ENCODE results near the gene KIRREL2. TPM values are rescaled to one million over a fixed set of nuclear protein-coding genes. Genes with fewer than 3 reads are reported as not detected.

Gene KIRREL2
- total and polyA plus RNA-seq, 2 donors (not counting 1 experiment from before 2014, with no cell fraction given): not detected

GRCh38 chr19:35901055-35901644 lies 44.4 kb downstream of the KIRREL2 start:
- Mint-ChIP-seq H3K4me1 (peaks cover 63% of the 10 kb centered on the region), H3K4me3 (peak overlapping the region; percentile 94), H3K27ac (peak overlapping the region; percentile 99), H3K9me3 (ENCODE audit: insufficient read depth) (no peaks in the 10 kb centered on the region), H3K27me3 (no peaks in the 10 kb centered on the region)
- WGBS (ENCODE audit: insufficient coverage): 88% methylated on average over 1 of the region's 2 CpGs
- Histone ChIP-seq H3K9me3 (ENCODE audit: control extremely low read depth in 1 of 3, control insufficient read depth in 2 of 3, insufficient read depth in 1 of 3, low read length in 2 of 3) (peaks cover 0 to 3% (median 0%) of the 10 kb centered on the region in 3 donors), H3K4me3 (ENCODE audit: control extremely low read depth in 1 of 5, extremely low read depth in 1 of 5, insufficient read depth in 1 of 5, low read depth in 2 of 5, low read length in 4 of 5) (peak overlapping the region; percentile 30 to 100 (median 91)), H3K27me3 (replicated peaks in 1 of 4; ENCODE audit: control extremely low read depth in 1 of 4, control insufficient read depth in 3 of 4, insufficient read depth in 4 of 4, low read length in 3 of 4) (no peaks in the 10 kb centered on the region), H3K4me2 (replicated peaks; ENCODE audit: low read depth, low read length, poor library complexity, severe bottlenecking) (peak overlapping the region; percentile 79), H3K4me1 (ENCODE audit: control insufficient read depth in 2 of 2, insufficient read depth in 2 of 2, low read length in 2 of 2) (peaks cover 58 to 74% of the 10 kb centered on the region in 2 donors), H3K79me2 (ENCODE audit: control insufficient read depth, insufficient read depth, low read length) (peaks cover 33% of the 10 kb centered on the region), H3K9ac (ENCODE audit: low read length) (peak overlapping the region; percentile 100), H3K27ac (ENCODE audit: low read length in 2 of 2) (peak overlapping the region; percentile 100), H2AFZ (ENCODE audit: insufficient read depth, low read depth, low read length, poor library complexity, severe bottlenecking) (no peak overlapping the region), H4K20me1 (ENCODE audit: control insufficient read depth, insufficient read depth, low read length, poor library complexity, severe bottlenecking) (peaks cover 34% of the 10 kb centered on the region), H3K36me3 (replicated peaks in 1 of 2; ENCODE audit: control extremely low read depth in 1 of 2, control insufficient read depth in 1 of 2, extremely low read depth in 1 of 2, insufficient read depth in 2 of 2, low read length in 1 of 2) (peaks cover 8 to 28% of the 10 kb centered on the region in 2 experiments)
- TF ChIP-seq CTCF (IDR thresholded peaks at IDR 0.05) (no peak), EZH2 (IDR thresholded peaks at IDR 0.05; ENCODE audit: borderline replicate concordance, insufficient read depth, low read depth, low read length, poor library complexity, severe bottlenecking) (no peak)
- ChIA-PET POLR2A (interaction anchor here (0.7 to 2.4 kb wide), 5 partner anchors 8 to 160 kb away, joined by 5 to 34 read pairs (median 10); partner anchors contain the start of genes PSENEN, TYROBP and U2AF1L4), CTCF (interaction anchor here (0.8 to 2.3 kb wide), 4 partner anchors 8 to 48 kb away, joined by 3 to 11 read pairs (median 7); no protein-coding TSS in a partner anchor)
- no peak for ATAC-seq (ENCODE audit: low read depth)
- intact Hi-C loops (cut with micrococcal nuclease): loop anchor here (10.0 kb wide), 1 partner anchor 186 kb away; the partner anchor contains the start of gene KMT2B
- DNase-seq: no peak

Measured in B cell (primary cell).